ENCODE results near the gene SEC61G. TPM values are rescaled to one million over a fixed set of nuclear protein-coding genes. Genes with fewer than 3 reads are reported as not detected.

Gene SEC61G
- total RNA-seq (2012; rRNA removed): 387 and 3,014 TPM in 2 replicates
- polyA plus RNA-seq (2012; rRNA removed): 426 and 685 TPM in 2 replicates
- 85.7 and 214 TPM in 2 replicates for polyA plus RNA-seq (2012; cell fraction: cytosol; rRNA removed)
- polyA plus RNA-seq (2012; cell fraction: nucleus; rRNA removed; ENCODE audit: low replicate concordance): 12.9 and 140 TPM in 2 replicates
- Bru-seq, nascent RNA: percentile 95 among the genes with signal in this experiment
- BruChase-seq, experiment 1, labeled RNA remaining after a 6-hour chase: percentile 76 among the genes with signal in this experiment
- percentile 78 among the genes with signal in this experiment for BruChase-seq, experiment 2, labeled RNA remaining after a 2-hour chase
- long read RNA-seq, transcript SEC61G-201 (4 exons, 462 nt): major isoform, 55 of 66 reads
- long read RNA-seq, transcript SEC61G-204 (4 exons, 512 nt): minor isoform, 5 of 66 reads
- long read RNA-seq, transcript SEC61G-202 (4 exons, 459 nt): minor isoform, 6 of 66 reads
- long read RNA-seq, partial matches to known transcripts: 0 of 66 reads
- long read RNA-seq, other reads (novel, unspliced or antisense): 0 of 66 reads

DNA sequence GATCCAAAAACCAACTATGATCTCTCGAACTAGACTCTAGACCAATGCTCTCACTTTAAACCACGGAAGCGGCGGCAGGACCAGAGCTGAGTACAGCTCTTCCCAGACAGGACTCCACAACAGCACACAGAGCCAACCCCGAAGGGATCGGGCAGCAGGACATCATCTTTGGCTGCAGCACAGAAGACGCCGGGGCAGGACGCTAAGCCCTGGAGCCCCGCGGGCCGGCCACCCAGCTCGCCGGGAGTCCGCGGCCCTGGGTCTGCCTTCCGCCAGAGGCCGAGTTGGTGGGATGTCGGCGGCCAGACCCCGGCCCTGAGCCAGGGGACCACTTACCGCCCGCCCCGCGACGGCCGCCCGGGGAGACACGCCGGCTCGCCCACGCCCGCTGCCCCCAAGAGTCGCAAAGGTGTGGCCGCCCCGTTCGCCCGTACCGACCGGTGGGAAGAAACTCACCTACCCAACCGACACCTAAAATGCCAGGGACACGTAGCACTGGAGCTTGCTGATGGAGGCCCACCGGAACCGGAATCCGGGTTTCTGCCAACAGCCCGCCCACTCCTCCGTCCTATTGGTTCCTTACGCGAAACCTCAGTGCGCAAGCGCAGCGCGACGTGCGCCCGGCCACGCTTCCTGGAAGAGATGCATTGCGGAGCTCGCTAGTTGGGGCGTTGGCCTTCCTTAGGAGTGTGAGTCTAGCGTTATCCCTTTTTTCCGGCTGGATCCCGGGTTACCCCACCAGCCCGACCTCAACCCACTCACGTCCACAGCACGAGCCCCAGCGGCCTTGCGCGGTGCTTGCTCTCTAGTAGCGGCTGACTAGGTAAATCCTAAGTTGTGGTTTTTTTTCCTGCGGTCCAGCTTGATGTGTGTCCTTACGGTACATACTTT lies at the start of gene SEC61G:
TSS of gene SEC61G (minus strand) at position 510 of the 891 bp plus-strand sequence. CDS start 1,623 bp downstream, outside the sequence.
- Histone ChIP-seq H3K56ac (ENCODE audit: extremely low read depth, insufficient read depth, low read length) (peak within 1 kb of the TSS; percentile 99), H3K27me3 (ENCODE audit: control insufficient read depth, insufficient read depth, low read length) (no peaks in the 10 kb centered on the region), H2BK20ac (ENCODE audit: low read depth, low read length) (no peak within 1 kb of the TSS), H2BK15ac (ENCODE audit: low read depth, low read length) (peak within 1 kb of the TSS; percentile 34; the same call in 2 of the 3 replicates), H3K4me3 (ENCODE audit: insufficient read depth, low read depth, low read length) (peak within 1 kb of the TSS; percentile 67), H3K4me1 (ENCODE audit: control insufficient read depth, insufficient read depth, low read length) (no peaks in the 10 kb centered on the region; the same call in 1 of the 2 replicates), H3K79me1 (ENCODE audit: low read depth in 1 of 2, low read length in 2 of 2) (peaks cover 8 to 13% of the 10 kb centered on the region in 2 experiments; a peak in 3 of 4 replicates), H2AK5ac (ENCODE audit: low read depth, low read length) (peak within 1 kb of the TSS; percentile 98), H3K4me2 (ENCODE audit: low read depth, low read length) (peak within 1 kb of the TSS; percentile 98), H2AFZ (replicated peaks; ENCODE audit: low read length, poor library complexity) (peak within 1 kb of the TSS; percentile 89), H4K20me1 (ENCODE audit: insufficient read depth, low read length) (peaks cover 41% of the 10 kb centered on the region), H3K9me1 (ENCODE audit: insufficient read depth, low read length) (peaks cover 2% of the 10 kb centered on the region), H2BK5ac (ENCODE audit: low read depth, low read length, poor library complexity, severe bottlenecking) (peak within 1 kb of the TSS; percentile 90), H4K5ac (ENCODE audit: low read depth, low read length) (peak within 1 kb of the TSS; percentile 96), H4K91ac (ENCODE audit: insufficient read depth, low read depth, low read length) (peak within 1 kb of the TSS; percentile 96), H4K8ac (ENCODE audit: low read depth in 2 of 2, low read length in 2 of 2) (peak within 1 kb of the TSS; percentile 95 to 96), H3K9ac (ENCODE audit: low read depth, low read length) (peak within 1 kb of the TSS; percentile 99), H3K14ac (replicated peaks; ENCODE audit: low read depth, low read length) (peak within 1 kb of the TSS; percentile 100), H2BK120ac (ENCODE audit: low read depth, low read length) (peak within 1 kb of the TSS; percentile 73), H3K36me3 (ENCODE audit: control insufficient read depth, insufficient read depth, low read length) (peaks cover 5% of the 10 kb centered on the region), H3K4ac (ENCODE audit: low read depth, low read length) (peak within 1 kb of the TSS; percentile 99), H3K27ac (ENCODE audit: insufficient read depth, low read length) (peak within 1 kb of the TSS; percentile 94), H3K23ac (ENCODE audit: low read depth, low read length) (peak within 1 kb of the TSS; percentile 99), H3K9me3 (ENCODE audit: control insufficient read depth, insufficient read depth, low read length) (no peaks in the 10 kb centered on the region), H2AK9ac (replicated peaks; ENCODE audit: low read depth, low read length, poor library complexity) (peak within 1 kb of the TSS; percentile 100), H3K18ac (ENCODE audit: low read depth, low read length) (peak within 1 kb of the TSS; percentile 86)
- dilution Hi-C loops (cut with HindIII; ENCODE audit: low sequenced_read_pairs, unreplicated experiment) (no loop called here), in situ Hi-C loops (cut with MboI; ENCODE audit: low sequenced_read_pairs) (loop anchor here (25.0 kb wide), 2 partner anchors 803 to 1328 kb away; partner anchors contain the start of genes PHKG1 and VOPP1), intact Hi-C loops (cut with micrococcal nuclease) (no loop called here)
- peak; percentile 97 for DNase-seq
- 0% methylated on average over 7 of the region's 72 CpGs; no CpG with 5 or more reads in 1 of the 2 experiments for WGBS, 2 experiments (ENCODE audit: extremely low coverage in 2 of 2, insufficient read length in 1 of 2)
- TSS peak; percentile 40 for BruUV-seq (replicated peaks)
- ChIA-PET POLR2A (ENCODE audit: unreplicated experiment) (interaction anchor here (0.5 to 1.5 kb wide), 4 partner anchors 306 to 750 kb away, joined by 3 read pairs; no protein-coding TSS in a partner anchor), CTCF (interaction anchor here (1.6 to 1.7 kb wide), 2 partner anchors 15 to 497 kb away, joined by 6 to 7 read pairs; no protein-coding TSS in a partner anchor)
- TF ChIP-seq CHD1 (IDR thresholded peaks at IDR 0.05; ENCODE audit: low read depth, low read length): peak; percentile 30; the same call in 1 of the 2 replicates
- TF ChIP-seq RFX5 (IDR thresholded peaks at IDR 0.05; ENCODE audit: low read depth, low read length): no peak
- TF ChIP-seq MAZ (IDR thresholded peaks at IDR 0.05; ENCODE audit: borderline replicate concordance, low read depth, low read length): no peak
- peak; percentile 88 for TF ChIP-seq MXI1 (IDR thresholded peaks at IDR 0.05; ENCODE audit: borderline replicate concordance, low read depth, low read length)
- no peak for TF ChIP-seq MAFK (IDR thresholded peaks at IDR 0.05; ENCODE audit: low read depth, low read length)
- TF ChIP-seq POLR2A (IDR thresholded peaks at IDR 0.05; ENCODE audit: low read depth, low read length): peak; percentile 95
- TF ChIP-seq BHLHE40 (IDR thresholded peaks at IDR 0.05; ENCODE audit: low read depth, low read length): peak; percentile 55; the same call in 1 of the 2 replicates
- peak; percentile 8; the same call in 1 of the 2 replicates for TF ChIP-seq CEBPB (IDR thresholded peaks at IDR 0.05; ENCODE audit: low read depth, low read length)
- no peak for TF ChIP-seq RAD21 (IDR thresholded peaks at IDR 0.05; ENCODE audit: low read length)
- no peak for TF ChIP-seq FOS (IDR thresholded peaks at IDR 0.05; ENCODE audit: low read depth, low read length)
- ATAC-seq (ENCODE audit: low read depth): peak; percentile 94

All from IMR-90 (cell line).